CD4-positive, alpha-beta T cell treated with Interleukin-6 for 4 hours (primary cell): ENCODE data around the gene MAPKAP1.
"Not testable (repeated sequence)": the region's sequence is repeated elsewhere in the genome, so short reads cannot be mapped to it uniquely, and the experiment has no call there.

Experiments used
- DNase-seq: peaks from one replicate; pipeline ENCODE4 v3.0.0-alpha.2; 2020; ENCODE audit warnings: mixed read lengths

MAPKAP1 gene

GRCh38 chr9:125601961-125602360 lies 105.0 kb downstream of the MAPKAP1 start:
- no peak for DNase-seq

GRCh38 chr9:125600194-125600593 lies 106.8 kb downstream of the MAPKAP1 start:
- no peak for DNase-seq

GRCh38 chr9:125594223-125594610 lies 112.8 kb downstream of the MAPKAP1 start:
- no peak for DNase-seq

- no peak for DNase-seq
Measured at GRCh38 chr9:125593581-125594222, 113.3 kb downstream of the MAPKAP1 start.

GRCh38 chr9:125591888-125592287 lies 115.1 kb downstream of the MAPKAP1 start:
- DNase-seq: no peak

DNA sequence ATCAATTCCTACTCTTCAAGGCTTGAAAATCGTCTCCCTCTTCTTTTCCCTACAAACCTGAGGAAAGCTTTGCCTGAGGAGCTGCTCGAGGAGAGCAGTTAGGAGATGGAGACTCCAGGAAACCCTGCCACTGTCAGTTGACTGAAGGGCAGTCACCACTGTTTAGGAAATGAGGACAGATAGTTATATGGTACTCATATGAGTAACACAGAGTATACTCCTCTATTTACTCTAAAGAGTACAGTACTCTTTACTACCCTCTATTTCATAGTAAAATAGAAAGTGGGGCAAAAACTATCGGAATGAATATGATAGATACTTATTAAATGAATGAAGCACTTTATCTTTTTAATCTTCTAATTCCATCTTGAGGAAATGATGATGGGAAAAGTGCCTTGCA lies 115.8 kb downstream of the MAPKAP1 start:
- DNase-seq: no peak

- DNase-seq: no peak
Measured at GRCh38 chr9:125589287-125589686, 117.7 kb downstream of the MAPKAP1 start.

DNA sequence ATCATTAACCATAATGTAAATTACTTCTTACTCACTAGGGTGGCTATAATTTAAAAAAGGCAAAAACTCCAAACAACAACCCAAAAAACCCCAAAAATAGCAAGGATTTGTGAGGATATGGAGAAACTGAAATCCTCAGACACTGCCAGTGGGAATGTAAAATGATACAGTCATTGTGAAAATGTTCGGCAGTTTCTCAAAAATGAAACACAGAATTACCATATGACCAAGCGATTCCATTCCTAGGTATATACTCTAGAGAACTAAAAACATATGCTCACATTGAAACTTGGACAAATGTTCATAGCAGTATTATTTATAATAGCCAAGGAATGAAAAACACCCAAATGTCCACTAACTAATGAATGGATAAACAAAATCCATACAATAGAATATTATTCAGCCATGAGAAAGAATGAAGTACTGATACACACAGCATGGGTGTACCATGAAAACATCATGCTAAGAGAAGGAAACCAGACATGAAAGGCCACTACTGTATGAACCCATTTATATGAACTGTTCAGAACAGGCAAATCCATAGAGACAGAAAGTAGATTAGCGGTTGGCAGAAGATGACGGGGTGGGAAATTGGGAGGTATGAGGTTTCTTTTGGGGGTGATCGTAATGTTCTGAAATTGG lies 119.1 kb downstream of the MAPKAP1 start:
- no peak for DNase-seq

- DNase-seq: no peak
Measured at GRCh38 chr9:125586172-125586511, 120.9 kb downstream of the MAPKAP1 start.

- no peak for DNase-seq
Measured at GRCh38 chr9:125585503-125586171, 121.4 kb downstream of the MAPKAP1 start.

GRCh38 chr9:125580701-125581286 lies 126.2 kb downstream of the MAPKAP1 start:
- no peak for DNase-seq

GRCh38 chr9:125579030-125579932 lies 127.7 kb downstream of the MAPKAP1 start:
- DNase-seq: no peak

GRCh38 chr9:125574126-125574877 lies 132.7 kb downstream of the MAPKAP1 start:
- no peak for DNase-seq

- DNase-seq: not testable (repeated sequence)
Measured at GRCh38 chr9:125572461-125572860, 134.5 kb downstream of the MAPKAP1 start.

- DNase-seq: not testable (repeated sequence)
Measured at GRCh38 chr9:125571824-125572223, 135.2 kb downstream of the MAPKAP1 start.

GRCh38 chr9:125570246-125570645 lies 136.8 kb downstream of the MAPKAP1 start:
- DNase-seq: no peak

DNA sequence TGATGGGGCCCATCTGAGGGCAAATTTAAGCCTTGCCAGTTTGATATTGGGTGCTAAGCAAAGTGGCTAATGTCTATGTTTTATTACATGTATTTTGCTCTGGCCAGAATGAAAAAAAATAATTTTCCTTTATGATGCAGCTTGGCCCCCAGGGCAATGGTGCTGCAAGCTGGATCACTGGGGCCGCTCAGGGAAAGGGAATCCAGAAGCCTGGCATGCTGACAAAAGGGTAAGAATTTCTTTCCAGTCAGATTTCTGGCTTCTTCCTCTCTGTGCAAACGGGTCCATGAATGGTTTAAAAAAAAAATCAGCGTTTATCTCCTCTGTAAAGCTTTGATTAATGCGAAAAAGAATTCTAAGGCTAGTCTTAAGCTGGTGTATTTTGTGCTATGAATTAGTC lies 138.4 kb downstream of the MAPKAP1 start:
- no peak for DNase-seq

DNA sequence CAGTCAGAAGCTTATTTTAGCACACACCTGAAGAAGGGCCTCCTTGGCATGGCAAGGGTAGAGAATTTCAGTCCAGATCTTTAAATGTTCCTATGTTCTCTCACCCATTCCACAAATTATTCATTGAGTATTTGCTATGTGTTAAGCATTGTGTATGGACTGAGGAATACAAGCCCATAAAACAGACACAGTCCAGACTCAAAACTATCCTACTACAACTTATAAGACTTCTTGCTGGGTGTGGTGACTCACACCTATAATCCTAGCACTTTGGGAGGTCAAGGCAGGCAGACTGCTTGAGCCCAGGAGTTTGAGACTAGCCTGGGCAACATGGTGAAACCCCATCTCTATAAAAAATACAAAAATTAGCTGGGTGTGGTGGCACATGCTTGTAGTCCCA lies 141.0 kb downstream of the MAPKAP1 start:
- not testable (repeated sequence) for DNase-seq

GRCh38 chr9:125565126-125565525 lies 141.9 kb downstream of the MAPKAP1 start:
- DNase-seq: no peak

DNA sequence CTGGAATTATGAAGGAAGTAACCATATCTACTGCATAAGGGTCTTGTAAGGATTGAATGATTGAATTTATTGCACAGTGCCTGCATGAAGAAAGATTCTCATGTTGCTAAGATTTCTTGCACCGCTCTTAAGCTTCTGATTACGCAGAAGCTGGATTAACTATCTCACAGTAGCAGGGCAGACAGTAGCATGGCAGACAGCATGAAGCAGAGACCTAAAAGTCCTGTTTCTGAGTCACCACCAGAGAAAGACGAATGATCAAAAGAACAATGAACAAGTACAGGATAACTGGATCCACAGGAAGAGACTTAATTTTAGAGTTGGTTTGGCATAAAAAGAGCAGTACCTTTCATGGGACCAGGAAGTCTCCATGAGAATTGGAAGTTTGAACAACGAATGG lies 142.4 kb downstream of the MAPKAP1 start:
- DNase-seq: no peak

DNA sequence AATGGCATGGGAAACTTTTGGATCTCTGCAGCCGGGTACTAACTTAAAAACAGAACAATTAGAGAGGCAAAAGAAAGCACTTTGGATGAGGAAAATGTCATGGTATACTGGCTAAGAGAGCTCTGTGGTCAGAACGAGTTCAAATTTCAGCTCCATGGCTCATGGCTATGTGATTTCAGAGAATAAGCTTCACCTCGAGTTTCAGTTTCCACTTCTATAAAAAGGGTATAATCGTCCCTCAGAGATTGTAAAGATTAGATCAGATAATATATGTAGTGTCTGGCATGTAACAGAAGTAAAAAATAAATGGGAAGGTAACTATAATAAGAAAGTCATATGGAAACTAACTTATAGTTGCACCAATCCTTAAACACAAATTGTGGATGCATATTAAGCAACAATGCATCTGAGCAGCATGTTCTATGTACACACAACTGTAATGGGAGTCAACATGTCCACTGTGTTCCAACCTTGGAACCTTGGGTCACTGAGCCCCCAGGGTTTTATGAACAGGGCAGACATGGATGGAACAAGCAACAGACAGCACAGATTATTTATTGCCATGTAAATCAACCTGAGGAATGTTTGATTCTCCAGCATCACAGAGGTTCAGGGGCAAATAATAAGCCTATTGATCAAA lies 145.4 kb downstream of the MAPKAP1 start:
- DNase-seq: no peak

GRCh38 chr9:125559894-125560293 lies 147.1 kb downstream of the MAPKAP1 start:
- no peak for DNase-seq
